ENCODE data around the gene THEM5.

GRCh38 chr1:151830055-151830454, 23.5 kb downstream of the THEM5 start:
- TF ChIP-seq CTCF (IDR thresholded peaks at IDR 0.05) (no peak), POLR2A (IDR thresholded peaks at IDR 0.05) (no peak)

Data from ovary (tissue), 3 donors.